Measurements from ENCODE around the gene WBP2. TPM values are rescaled to one million over a fixed set of nuclear protein-coding genes. Genes with fewer than 3 reads are reported as not detected.

The WBP2 gene
- total and polyA plus RNA-seq, 2 of the 8 experiments (the other 6 are each of a cell fraction or from before 2014, with no cell fraction given): 48.2 to 71.2 TPM

- no peak for DNase-seq (ENCODE audit: low read depth in 1 of 2, low spot score in 2 of 2)
- Histone ChIP-seq H4K8ac (ENCODE audit: extremely low read depth, insufficient read depth, low read length) (no peak overlapping the region), H3K27me3 (replicated peaks in 1 of 4; ENCODE audit: control insufficient read depth in 3 of 4, extremely low read depth in 1 of 4, insufficient read depth in 3 of 4, low read length in 3 of 4) (no peaks in the 10 kb centered on the region), H4K20me1 (replicated peaks in 1 of 2; ENCODE audit: control insufficient read depth in 1 of 2, insufficient read depth in 2 of 2, low read length in 2 of 2) (peaks cover 0 to 8% of the 10 kb centered on the region in 2 experiments), H3K9me3 (ENCODE audit: insufficient read depth in 2 of 2, low read depth in 1 of 2, low read length in 1 of 2) (no peaks in the 10 kb centered on the region), H2BK12ac (ENCODE audit: low read depth, low read length) (no peak overlapping the region), H3K36me3 (ENCODE audit: control insufficient read depth in 2 of 4, insufficient read depth in 4 of 4, low read length in 3 of 4) (peaks cover 27 to 73% (median 58%) of the 10 kb centered on the region in 4 experiments), H3K4ac (replicated peaks; ENCODE audit: insufficient read length, low read depth, low read length) (no peak overlapping the region), H4K5ac (ENCODE audit: insufficient read length, low read depth, low read length) (no peak overlapping the region), H3K14ac (ENCODE audit: insufficient read length) (no peak overlapping the region), H2BK20ac (ENCODE audit: low read length) (no peak overlapping the region), H3K79me2 (ENCODE audit: control insufficient read depth in 1 of 2, insufficient read depth in 2 of 2, low read length in 2 of 2) (no peaks in the 10 kb centered on the region), H3K4me1 (replicated peaks in 1 of 4; ENCODE audit: control insufficient read depth in 3 of 4, insufficient read depth in 4 of 4, low read length in 3 of 4) (no peaks in the 10 kb centered on the region), H2BK5ac (ENCODE audit: low read depth, low read length) (no peak overlapping the region), H4K91ac (replicated peaks; ENCODE audit: insufficient read length, low read length) (no peak overlapping the region), H3K4me2 (ENCODE audit: insufficient read depth in 1 of 2, low read depth in 2 of 2, low read length in 2 of 2) (no peak overlapping the region), H3K18ac (ENCODE audit: extremely low read depth, low read length) (no peak overlapping the region), H2AK5ac (ENCODE audit: low read depth, low read length) (no peak overlapping the region), H2BK15ac (ENCODE audit: low read length) (no peak overlapping the region), H3K23ac (ENCODE audit: insufficient read length) (no peak overlapping the region), H2AFZ (ENCODE audit: low read length) (no peak overlapping the region), H3K4me3 (ENCODE audit: extremely low read depth in 1 of 4, insufficient read depth in 2 of 4, low read depth in 3 of 4, low read length in 4 of 4) (no peak overlapping the region), H2BK120ac (replicated peaks; ENCODE audit: low read depth, low read length) (no peak overlapping the region), H3K27ac (ENCODE audit: low read depth, low read length) (no peak overlapping the region), H3K56ac (replicated peaks; ENCODE audit: insufficient read length, low read depth, low read length) (no peak overlapping the region), H3K23me2 (ENCODE audit: low read depth, low read length) (no peaks in the 10 kb centered on the region), H3K9ac (replicated peaks in 1 of 4; ENCODE audit: extremely low read depth in 1 of 4, low read depth in 3 of 4, low read length in 3 of 4) (no peak overlapping the region), H3K79me1 (ENCODE audit: low read depth, low read length) (no peaks in the 10 kb centered on the region)
- FAIRE-seq: no peak
- ChIA-PET POLR2A (ENCODE audit: partially characterized antibody) (interaction anchor here (0.7 to 5.0 kb wide), 4 partner anchors 8 to 45 kb away, joined by 3 to 36 read pairs (median 3); partner anchors contain the start of gene UNK), CTCF (ENCODE audit: partially characterized antibody) (interaction anchor here (0.6 to 9.6 kb wide), 4 partner anchors 8 to 1251 kb away, joined by 3 to 104 read pairs (median 3); no protein-coding TSS in a partner anchor)
- WGBS, 2 experiments (ENCODE audit: extremely low coverage in 1 of 2, insufficient coverage in 1 of 2, insufficient read length in 1 of 2, insufficient replicate concordance in 2 of 2, low coverage in 1 of 2, low lambda C conversion rate in 2 of 2, missing lambda C conversion rate in 1 of 2): 92% methylated on average over 7 of the region's 7 CpGs; no CpG with 5 or more reads in 1 of the 2 experiments
- no peak for TF ChIP-seq CREB1 (IDR thresholded peaks at IDR 0.05)
- no peak for TF ChIP-seq EGR1 (IDR thresholded peaks at IDR 0.05; ENCODE audit: borderline replicate concordance, low read depth, low read length)
- TF ChIP-seq RAD21 (IDR thresholded peaks at IDR 0.05 in 1 of 2, conservative IDR thresholded peaks at IDR 0.05 in 1 of 2; ENCODE audit: low read depth in 2 of 2, low read length in 2 of 2): no peak
- TF ChIP-seq TBP (IDR thresholded peaks at IDR 0.05; ENCODE audit: low read depth, low read length): no peak
- TF ChIP-seq TAF1 (IDR thresholded peaks at IDR 0.05; ENCODE audit: low read depth, low read length): no peak
- TF ChIP-seq CTBP2 (IDR thresholded peaks at IDR 0.05; ENCODE audit: borderline replicate concordance, insufficient read depth, insufficient read length, low read length): no peak
- no peak for TF ChIP-seq YY1 (IDR thresholded peaks at IDR 0.05; ENCODE audit: low read depth, low read length)
- no peak for TF ChIP-seq ASH2L (IDR thresholded peaks at IDR 0.05; ENCODE audit: low read length)
- TF ChIP-seq SAP30 (IDR thresholded peaks at IDR 0.05; ENCODE audit: insufficient read depth, insufficient replicate concordance, low read length): no peak
- no peak for TF ChIP-seq SP4 (IDR thresholded peaks at IDR 0.05; ENCODE audit: low read length)
- TF ChIP-seq CBX8 (IDR thresholded peaks at IDR 0.05; ENCODE audit: borderline replicate concordance, low read depth, low read length): no peak
- no peak for TF ChIP-seq SP1 (IDR thresholded peaks at IDR 0.05; ENCODE audit: low read depth, low read length)
- TF ChIP-seq SIX5 (IDR thresholded peaks at IDR 0.05; ENCODE audit: low read depth, low read length): no peak
- no peak for TF ChIP-seq KDM4A (IDR thresholded peaks at IDR 0.05; ENCODE audit: low read depth, low read length, severe bottlenecking)
- no peak for TF ChIP-seq HDAC2 (IDR thresholded peaks at IDR 0.05; ENCODE audit: borderline replicate concordance in 1 of 2, low read depth in 2 of 2, low read length in 2 of 2)
These were observed 36.0 kb downstream of the WBP2 start for GRCh38 chr17:75819116-75819515.
